ENCODE measurements around the gene MYO18B.
A peak's percentile ranks its signal among the peaks of the same experiment; 100 is the strongest.

MYO18B gene

DNA sequence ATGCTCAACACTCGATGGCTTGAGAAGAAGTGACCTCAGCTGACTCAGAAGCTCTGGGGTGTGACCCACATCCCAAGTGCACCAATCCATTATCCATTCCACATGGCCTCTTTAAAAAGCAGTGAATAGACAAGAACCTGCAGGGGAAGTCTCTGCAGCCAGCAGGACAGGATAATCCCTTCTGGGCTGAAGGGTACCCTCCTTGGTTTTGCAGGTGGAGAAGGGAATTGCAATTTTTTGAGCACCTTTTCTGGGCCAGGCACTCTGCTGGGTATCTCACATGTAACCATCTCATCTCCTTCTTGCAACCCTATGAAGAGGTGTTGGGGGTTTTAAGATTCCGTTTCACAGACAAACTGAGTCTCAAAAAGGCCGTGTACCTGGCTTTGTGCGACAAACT lies 76.6 kb downstream of the MYO18B start:
- peak; percentile 82 for FAIRE-seq

GRCh38 chr22:25822344-25822743 lies 80.4 kb downstream of the MYO18B start:
- DNase-seq (ENCODE audit: low spot score) = no peak
- peak; percentile 95 for FAIRE-seq

More for the DNA sequence above, 76.6 kb downstream of the MYO18B start:
- no peak for DNase-seq (ENCODE audit: low spot score)

- peak; percentile 75 for FAIRE-seq
- DNase-seq (ENCODE audit: low spot score) = no peak
Observed at GRCh38 chr22:25823276-25823675, 81.3 kb downstream of the MYO18B start.

GRCh38 chr22:25824828-25825423 lies 82.9 kb downstream of the MYO18B start:
- DNase-seq (ENCODE audit: low spot score) = no peak
- FAIRE-seq = peak; percentile 100

GRCh38 chr22:25827415-25827814 lies 85.4 kb downstream of the MYO18B start:
- DNase-seq (ENCODE audit: low spot score) (no peak), FAIRE-seq (no peak)

GRCh38 chr22:25828422-25828821 lies 86.4 kb downstream of the MYO18B start:
- FAIRE-seq (no peak), DNase-seq (ENCODE audit: low spot score) (no peak)

DNA sequence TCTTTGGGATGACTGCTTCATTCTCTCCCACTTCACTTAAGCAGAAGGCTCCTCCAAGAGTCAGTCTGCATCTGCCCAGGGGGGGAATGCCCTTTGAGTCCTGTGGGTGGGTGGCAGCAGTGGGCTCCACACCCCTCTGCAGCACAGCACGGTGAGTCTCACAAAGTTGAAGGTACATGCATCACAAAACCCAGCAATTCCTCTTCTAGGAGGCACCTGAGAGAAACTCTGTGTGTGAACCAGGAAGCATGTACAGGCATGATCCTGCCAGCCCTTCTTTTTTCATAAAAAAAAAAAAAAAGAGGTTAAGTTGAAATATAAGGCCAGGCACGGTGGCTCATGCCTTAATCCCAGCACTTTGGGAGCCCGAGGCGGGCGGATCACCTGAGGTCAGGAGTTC lies 87.2 kb downstream of the MYO18B start:
- DNase-seq (ENCODE audit: low spot score) (no peak), FAIRE-seq (peak; percentile 88)

GRCh38 chr22:25829808-25830777 lies 88.1 kb downstream of the MYO18B start:
- DNase-seq (ENCODE audit: low spot score) (no peak), FAIRE-seq (peak; percentile 97)

GRCh38 chr22:25833091-25833490 lies 91.1 kb downstream of the MYO18B start:
- FAIRE-seq = no peak
- DNase-seq (ENCODE audit: low spot score) = no peak

DNA sequence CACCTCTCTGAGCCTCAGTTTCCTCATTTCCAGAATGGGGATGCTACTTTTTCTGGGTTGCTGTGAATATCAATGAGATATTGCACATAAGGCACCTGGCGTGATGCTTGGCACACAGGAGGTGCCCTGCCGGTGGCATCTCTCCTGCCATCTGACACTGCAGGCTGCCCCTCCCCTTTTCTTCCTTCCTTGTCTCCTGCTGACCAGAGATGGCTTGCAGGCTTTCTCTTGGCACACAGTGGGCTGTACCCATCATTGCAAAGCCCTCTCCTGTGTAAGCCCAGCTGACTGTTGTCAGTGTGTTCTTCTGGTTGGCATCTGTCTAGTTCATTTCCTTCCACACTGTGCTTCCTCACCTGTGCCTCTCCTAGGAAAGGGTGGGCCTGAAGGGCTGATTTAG lies 91.7 kb downstream of the MYO18B start:
- DNase-seq (ENCODE audit: low spot score) (no peak), FAIRE-seq (peak; percentile 90)

- FAIRE-seq = no peak
- DNase-seq (ENCODE audit: low spot score) = no peak
Observed at GRCh38 chr22:25834490-25834889, 92.5 kb downstream of the MYO18B start.

GRCh38 chr22:25835348-25835747 lies 93.4 kb downstream of the MYO18B start:
- DNase-seq (ENCODE audit: low spot score) (no peak), FAIRE-seq (no peak)

GRCh38 chr22:25837288-25837900 lies 95.4 kb downstream of the MYO18B start:
- DNase-seq (ENCODE audit: low spot score) (no peak), FAIRE-seq (no peak)

- DNase-seq (ENCODE audit: low spot score) (no peak), FAIRE-seq (peak; percentile 99)
Observed at GRCh38 chr22:25838960-25839741, 97.2 kb downstream of the MYO18B start.

- FAIRE-seq = no peak
- no peak for DNase-seq (ENCODE audit: low spot score)
Observed at GRCh38 chr22:25839755-25840154, 97.8 kb downstream of the MYO18B start.

DNA sequence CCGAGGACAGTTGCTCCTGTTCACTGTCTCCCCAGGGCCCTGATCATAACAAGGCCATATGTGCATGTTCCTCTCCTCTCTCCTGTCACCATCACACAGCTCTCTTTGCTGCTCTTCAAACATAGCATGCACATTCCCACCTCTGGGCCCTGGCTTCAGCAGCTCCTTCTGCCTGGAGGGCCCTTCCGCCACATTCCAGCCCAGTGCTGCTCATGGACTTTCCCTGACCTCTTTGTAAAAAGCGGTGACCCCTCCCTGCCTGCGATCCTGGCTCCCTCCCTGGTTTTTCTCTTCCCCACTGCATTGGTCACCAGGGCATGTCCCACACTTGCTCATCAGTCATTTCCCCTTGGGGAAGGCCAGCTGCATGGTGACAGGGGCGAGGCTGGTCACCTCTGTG lies 98.2 kb downstream of the MYO18B start:
- DNase-seq (ENCODE audit: low spot score) (no peak), FAIRE-seq (peak; percentile 98)

DNA sequence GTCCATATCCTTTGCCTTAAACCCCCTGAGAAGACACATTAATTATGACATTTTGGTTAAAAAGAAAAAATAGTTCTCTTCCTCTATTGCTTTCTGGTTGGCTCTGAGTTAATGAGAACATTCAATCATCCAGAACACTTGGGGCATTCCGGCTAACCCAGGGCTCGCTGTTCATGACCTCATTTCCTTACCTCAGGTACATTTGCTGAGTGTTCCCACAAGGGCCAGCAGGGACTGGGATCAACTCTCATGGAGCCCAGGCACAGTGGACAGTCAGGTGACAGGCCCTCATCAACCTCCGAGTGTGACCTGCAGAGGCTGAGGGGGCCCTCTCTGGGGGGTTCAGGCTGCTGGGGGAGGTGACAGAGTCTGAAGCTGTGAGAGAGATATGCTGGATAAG lies 98.9 kb downstream of the MYO18B start:
- FAIRE-seq (peak; percentile 61), DNase-seq (ENCODE audit: low spot score) (no peak)

DNA sequence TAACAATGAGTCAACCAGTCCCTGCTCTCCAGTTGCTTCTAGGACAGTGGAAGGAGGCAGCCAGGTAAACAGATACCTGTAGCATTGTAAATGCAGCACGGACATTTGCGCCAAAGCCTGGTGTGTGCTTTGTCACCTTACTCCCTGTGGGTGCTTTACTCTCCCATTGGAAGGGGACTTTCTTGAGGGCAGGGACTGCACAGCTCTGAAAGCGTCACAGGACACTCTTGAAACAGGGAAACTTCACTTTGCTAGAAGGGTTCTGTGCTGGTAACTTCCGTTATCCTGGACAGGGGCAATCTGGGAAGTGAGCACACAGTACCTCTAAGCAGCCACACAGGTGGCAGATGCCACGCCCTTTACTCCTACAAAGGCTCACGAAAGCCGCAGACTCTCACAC lies 99.8 kb downstream of the MYO18B start:
- DNase-seq (ENCODE audit: low spot score) = no peak
- FAIRE-seq = peak; percentile 73

- DNase-seq (ENCODE audit: low spot score) = no peak
- FAIRE-seq = peak; percentile 95
Observed at GRCh38 chr22:25843660-25844405, 101.8 kb downstream of the MYO18B start.

GRCh38 chr22:25844601-25845000 lies 102.6 kb downstream of the MYO18B start:
- DNase-seq (ENCODE audit: low spot score) (no peak), FAIRE-seq (no peak)

Measured in urothelium cell line (cell line).